GM18511 (cell line): ENCODE results near the gene ZNF493.

Experiments used
- ATAC-seq: cut with Tn5 transposase; IDR thresholded peaks from one replicate; pipeline ENCODE4 v1.9.1; 2021; ENCODE audit warnings: mild to moderate bottlenecking, moderate library complexity; ENCODE audit not compliant: unreplicated experiment

The ZNF493 gene

GRCh38 chr19:21462540-21462939 is 65.6 kb downstream of the ZNF493 start:
- no peak for ATAC-seq

GRCh38 chr19:21463449-21464105 is 66.6 kb downstream of the ZNF493 start:
- ATAC-seq: no peak

- no peak for ATAC-seq
Measured at GRCh38 chr19:21466627-21467026, 69.7 kb downstream of the ZNF493 start.

- no peak for ATAC-seq
Measured at GRCh38 chr19:21468791-21469190, 71.9 kb downstream of the ZNF493 start.

GRCh38 chr19:21472507-21472906 is 75.6 kb downstream of the ZNF493 start:
- ATAC-seq: no peak

- ATAC-seq: no peak
Measured at GRCh38 chr19:21474671-21475181, 77.8 kb downstream of the ZNF493 start.
